ENCODE measurements around the gene C11orf65.

Gene C11orf65

DNA sequence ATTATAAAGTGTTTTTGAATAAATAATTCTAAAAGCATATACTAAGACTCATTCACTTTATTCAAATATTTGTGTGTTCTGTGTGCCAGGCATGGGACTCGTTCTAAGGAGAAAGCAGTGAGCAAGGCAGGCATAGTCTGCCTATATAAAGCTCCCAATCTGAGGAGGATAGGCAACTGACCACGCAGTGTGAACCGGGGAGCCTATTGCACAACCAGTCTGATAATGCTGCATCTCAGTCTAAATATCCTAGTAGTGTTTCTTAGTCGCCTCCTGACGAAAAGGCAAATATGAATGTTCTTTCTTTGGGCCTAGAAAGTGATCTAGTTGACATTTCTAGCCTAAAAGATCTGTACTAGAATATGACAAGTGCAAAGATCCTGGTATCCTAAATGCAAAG lies 98.3 kb downstream of the C11orf65 start:
- DNase-seq (ENCODE audit: low spot score), result no peak

DNA sequence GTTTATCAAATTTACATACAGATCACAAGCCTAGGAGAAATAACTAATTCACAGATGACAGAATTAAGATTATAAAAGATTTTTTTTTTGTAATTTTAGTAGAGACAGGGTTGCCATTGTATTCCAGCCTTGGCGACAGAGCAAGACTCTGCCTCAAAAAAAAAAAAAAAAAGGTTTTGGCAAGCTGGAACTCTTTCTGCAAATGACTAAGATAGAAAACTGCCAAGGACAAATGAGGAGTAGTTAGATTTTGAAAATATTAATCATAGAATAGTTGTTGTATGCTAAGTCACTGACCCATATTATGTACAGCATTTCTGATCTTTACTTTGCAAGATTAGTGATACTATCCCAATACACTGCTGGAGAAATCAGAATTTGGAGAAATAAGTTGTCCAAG lies 99.2 kb downstream of the C11orf65 start:
- no peak for DNase-seq (ENCODE audit: low spot score)

DNA sequence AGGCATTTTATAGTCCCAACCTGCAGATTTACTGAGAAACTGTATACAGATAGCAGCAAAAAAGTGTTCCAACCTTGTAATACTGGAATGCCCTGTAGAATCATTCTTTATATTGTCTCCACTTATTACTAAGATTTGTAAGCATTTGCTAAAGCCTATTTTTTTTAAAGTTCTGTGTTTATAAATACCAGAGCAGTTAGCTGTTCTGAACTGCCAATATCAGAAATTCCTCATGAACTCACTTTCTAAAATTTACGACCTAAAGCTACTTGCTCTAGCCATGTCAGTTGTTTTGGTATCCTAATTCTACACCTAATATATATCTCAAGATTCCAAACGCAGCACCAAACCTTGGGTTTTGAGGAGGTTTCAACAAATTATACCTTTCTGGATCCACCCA lies 103.2 kb downstream of the C11orf65 start:
- DNase-seq (ENCODE audit: low spot score), result no peak

DNA sequence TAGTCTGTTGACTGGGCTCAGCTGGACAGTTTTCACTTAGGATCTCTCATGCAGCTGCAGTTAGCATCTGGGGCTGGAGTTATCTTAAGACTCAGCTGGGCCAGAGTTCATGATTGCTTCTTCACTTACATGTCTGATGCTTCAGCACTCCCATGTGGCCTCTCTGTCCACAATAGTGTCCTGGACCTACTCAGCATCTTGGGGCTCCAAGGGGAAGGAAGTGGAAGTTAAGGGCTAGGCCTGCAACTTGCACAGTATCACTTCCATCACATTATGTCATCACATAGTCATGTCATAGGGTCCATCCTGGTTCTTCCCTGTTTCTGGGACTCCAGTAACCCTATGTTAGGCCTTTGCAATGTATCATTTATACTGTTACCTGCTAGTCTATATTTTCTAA lies 115.9 kb downstream of the C11orf65 start:
- DNase-seq (ENCODE audit: low spot score), result no peak

DNA sequence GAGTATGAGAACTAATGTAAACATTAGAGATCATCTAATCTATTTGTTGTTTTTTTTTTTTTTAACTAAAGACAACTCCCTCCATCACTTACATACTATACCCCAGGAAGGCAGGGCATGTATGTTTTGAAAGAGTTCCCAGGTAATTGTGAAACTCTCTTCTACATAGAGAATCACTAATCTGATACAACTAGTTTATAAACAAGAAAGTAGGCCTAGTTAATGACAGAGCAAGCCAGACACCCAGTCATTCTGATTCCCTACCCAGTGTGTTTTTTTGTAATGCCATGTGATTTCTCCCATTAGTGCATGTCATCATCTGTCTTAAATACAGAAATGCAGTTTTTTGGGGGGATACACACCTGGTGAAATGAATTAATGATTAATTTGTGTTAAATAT lies 120.9 kb downstream of the C11orf65 start:
- DNase-seq (ENCODE audit: low spot score), result no peak

DNA sequence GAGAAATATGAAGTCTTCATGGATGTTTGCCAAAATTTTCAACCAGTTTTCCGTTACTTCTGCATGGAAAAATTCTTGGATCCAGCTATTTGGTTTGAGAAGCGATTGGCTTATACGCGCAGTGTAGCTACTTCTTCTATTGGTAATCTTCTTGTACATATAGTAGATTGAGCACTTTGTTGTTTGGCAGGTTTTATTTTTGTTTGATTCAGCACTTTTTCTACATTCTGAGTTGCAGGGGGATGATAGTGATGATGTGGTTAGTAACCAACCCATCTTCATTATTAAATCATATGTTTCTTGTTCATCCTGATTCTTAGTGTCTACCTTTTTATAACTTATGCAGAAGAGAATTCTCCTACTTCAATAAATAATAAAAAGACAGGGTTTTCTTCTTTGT lies 121.6 kb downstream of the C11orf65 start:
- DNase-seq (ENCODE audit: low spot score), result no peak

DNA sequence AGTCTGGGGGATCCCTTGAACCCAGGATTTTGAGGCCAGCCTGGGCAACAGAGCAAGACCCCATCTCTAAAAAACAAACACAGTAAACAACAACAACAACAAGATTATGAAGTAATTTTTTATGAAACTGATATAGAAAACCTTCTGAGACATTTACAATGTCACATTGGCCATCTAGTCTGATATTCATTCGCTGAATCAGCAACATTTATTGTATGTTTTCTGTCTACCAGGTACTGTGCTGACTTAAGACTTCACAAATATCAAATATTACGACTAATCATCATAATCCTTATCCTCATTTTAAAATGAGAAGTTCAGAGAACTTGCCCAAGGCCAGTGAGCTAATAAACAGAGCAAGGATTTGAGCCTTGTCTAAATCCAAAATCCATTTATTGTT lies 123.6 kb downstream of the C11orf65 start:
- no peak for DNase-seq (ENCODE audit: low spot score)

DNA sequence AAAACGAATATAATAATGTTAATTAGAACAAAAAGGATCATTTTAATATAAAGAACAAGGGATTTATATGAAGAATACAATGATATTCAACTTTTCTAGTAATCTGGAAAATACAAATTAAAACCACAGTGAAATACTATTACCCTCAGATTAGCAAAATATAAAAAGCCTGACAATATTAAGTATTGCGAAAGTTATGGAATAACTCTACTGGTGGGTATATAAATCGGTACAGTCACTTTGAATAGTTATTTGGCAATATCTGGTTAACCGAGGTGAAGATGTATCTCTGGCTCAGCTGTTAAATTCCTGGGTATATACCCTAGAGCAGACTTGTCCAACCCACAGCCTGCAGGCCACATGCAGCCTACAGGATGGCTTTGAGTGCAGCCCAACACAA lies 125.7 kb downstream of the C11orf65 start:
- DNase-seq (ENCODE audit: low spot score), result no peak

DNA sequence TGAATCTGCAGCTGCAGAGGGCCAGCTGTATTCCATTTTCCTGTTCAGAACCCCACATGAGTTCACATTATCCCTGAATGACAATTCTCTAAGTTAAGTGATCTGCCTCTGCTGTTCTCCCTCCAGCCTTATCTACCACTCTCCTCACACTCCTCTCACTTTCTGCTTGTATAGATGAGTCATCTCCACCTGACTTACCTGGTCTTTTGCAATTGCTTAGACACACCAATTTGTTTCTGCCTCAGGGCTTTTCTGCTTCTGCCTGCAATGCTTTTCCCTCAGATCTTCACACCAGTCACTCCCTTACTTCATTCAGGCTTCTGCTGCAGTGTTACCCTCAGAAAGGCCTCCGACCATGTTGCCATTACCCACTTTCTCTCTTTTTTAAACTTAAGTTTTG lies 126.4 kb downstream of the C11orf65 start:
- no peak for DNase-seq (ENCODE audit: low spot score)

DNA sequence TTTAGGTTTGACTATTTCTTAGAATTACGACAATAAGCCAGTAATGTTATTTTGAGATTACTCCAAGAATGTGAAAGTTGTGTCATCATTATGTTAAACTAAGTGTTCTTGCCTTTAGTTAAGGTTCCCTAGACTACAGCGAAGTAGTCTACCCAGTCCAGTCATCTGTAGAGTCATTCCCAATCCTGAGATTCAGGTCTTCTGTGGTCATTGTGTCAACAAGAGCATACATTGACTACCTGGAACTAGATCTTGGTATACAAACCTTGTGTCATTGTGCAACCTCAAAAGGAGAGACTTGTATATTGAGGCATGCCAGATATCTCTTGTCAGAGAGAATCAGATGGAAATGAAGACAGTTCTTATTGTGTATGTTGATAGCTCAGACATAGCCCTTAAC lies 128.6 kb downstream of the C11orf65 start:
- DNase-seq (ENCODE audit: low spot score), result no peak

DNA sequence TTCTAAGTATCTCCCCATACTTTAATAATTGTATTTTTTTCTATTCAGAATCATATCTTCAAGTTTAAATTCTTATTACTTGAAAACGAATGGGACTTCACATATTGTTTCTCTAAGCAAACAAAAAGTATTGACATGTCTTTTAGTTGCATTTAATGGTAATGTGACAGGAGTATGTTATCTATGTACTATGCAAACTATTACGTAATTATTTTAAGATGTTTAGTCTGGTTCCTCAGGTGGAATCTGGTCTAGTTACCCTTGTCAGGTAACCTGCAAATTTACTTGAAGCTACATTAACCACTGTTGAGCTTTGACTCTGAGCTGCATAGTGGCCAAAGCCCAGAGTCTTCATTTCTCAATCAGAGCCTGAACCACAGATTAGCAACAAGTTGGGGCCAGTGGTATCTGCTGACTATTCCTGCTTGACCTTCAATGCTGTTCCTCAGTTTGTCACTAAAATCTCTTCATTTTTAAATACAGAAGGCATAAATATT lies 133.9 kb downstream of the C11orf65 start:
- DNase-seq (ENCODE audit: low spot score), result no peak
